Stimulated activated CD4-positive, alpha-beta T cell treated with anti-CD3 and anti-CD28 coated beads, Interleukin-12 subunit alpha, Interleukin-12 subunit beta, amount 100 ng/mL, for 48 hours (primary cell): ENCODE data around the gene INTS1.

Source experiments
- DNase-seq, 3 donors: peaks; one replicate each; pipeline ENCODE4 v3.0.0-alpha.2; 2020; ENCODE audit warnings: low read depth in 2 of 3, low spot score in 1 of 3

INTS1 gene

DNA sequence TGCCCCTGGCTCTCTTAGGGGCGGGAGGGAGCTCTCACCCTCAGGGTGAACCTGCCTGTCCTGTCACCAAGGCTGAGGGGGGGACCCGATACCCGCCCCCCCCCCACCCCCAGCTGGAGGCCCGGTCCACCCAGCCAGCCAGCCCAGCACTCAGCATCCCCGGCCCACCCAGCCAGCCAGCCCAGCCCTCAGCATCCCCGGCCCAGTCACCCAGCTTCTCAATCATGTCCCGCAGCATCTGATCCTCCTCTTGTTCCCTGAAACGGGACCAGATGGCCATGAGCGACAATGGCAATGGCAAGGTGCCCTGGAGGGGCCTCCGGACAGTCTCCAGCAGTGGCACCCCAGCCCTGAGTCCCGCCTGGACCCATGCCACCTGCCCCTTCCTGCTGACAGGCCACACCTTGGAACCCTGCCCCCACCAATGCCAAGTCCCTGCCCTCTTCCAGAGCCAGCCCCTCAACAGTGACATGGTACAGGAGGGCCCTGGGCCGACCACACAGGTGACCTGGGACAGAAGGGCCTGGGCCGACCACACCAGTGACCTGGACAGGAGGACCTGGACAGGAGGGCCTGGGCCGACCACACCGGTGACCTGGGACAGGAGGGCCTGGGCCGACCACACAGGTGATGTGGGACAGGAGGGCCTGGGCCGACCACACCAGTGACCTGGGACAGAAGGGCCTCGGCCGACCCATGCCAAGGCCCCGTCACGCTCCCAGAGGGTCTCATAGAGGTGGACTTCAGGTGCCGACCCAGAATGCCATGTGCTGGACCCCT lies 69.1 kb downstream of the INTS1 start:
- no peak for DNase-seq

- no peak for DNase-seq
These were observed 69.9 kb downstream of the INTS1 start for GRCh38 chr7:1434165-1434718.

- no peak for DNase-seq
These were observed 70.9 kb downstream of the INTS1 start for GRCh38 chr7:1433128-1433920.

DNA sequence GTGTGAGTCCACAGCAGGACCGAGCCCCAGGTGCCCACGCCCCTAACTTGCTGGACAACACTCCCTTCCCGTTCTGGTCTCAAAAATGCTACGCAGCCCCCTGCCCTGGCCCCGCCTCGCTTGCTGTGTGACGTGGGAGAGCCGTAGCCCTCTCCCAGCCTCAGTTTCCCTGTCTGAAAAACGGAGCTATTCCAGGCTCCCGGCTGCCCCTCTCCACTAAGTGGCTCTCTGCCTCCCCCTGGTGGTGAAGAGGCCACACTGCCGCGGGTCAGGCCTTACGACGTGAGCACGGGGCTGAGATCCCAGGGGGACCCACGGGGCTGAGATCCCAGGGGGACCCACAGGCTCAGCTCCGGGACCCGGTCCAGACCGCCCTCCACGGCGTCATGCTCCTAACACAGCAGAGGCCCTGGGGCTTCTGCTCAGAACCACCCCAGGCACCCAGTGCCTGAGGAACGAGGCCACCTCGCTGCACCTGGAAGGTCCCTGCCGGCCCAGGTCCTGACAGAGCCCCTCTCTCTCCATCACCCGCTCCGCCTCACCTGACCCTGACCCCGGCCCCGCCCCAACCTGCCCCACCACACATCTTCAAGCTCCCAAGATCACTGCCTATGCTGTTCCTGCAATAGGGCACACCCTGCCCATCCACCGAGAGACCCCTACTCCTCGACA lies 71.6 kb downstream of the INTS1 start:
- DNase-seq: peak; percentile 58 to 91 (median 78)

DNA sequence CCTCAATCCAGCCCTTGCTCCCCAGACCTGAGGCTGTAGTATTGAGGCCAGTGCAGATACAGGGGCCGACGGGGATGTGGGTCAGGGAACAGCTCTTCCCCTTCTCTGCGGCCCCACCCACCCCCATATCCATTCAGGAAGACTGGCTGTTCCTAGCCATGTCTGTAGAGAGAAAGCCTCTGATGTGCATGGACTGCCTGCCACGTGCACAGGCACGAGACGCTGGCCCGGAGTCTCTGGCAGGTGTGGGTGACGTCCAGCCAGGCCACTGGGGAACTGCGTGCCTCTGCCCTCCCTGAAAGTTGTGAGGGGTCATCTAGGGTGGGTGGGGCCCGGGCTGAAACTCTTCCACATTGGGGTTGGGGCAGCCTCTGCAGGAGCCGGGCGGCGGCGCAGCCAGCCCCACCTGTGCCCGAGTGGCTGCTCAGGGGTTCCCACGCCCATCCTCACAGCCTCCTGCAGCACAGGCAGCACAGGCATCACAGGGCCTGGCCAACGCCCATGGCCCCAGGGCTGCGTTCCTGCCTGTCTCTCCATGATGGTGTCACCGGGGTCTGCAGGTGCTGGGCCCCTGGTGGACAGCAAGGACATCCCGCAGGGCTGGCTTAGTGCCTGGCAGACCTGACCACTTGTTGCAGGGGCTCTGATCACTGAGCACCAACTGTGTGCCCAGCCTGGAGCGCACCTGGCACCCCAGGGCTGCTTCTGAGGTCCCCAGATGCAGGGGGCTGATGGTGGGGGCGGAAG lies 72.4 kb downstream of the INTS1 start:
- DNase-seq: no peak

DNA sequence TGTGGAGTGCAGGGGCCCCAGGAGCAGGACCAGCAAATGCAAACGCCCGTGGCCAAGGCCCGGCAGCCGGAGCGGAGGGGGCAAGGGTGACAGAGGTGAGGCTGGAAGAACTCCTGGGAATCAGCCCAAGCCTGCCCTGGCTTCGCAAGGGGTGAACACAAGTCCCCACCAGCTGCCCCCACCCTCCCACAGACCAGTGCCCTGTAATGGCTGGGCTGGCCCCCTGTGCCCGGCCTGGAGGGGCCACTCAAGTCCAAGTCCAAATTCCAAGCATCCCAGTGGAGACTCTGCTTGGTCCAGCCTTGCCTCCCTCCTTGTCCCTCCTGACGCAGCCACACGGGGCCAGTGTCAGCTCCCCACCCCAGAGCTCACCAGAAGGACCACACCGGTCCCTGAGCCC lies 73.0 kb downstream of the INTS1 start:
- no peak for DNase-seq

GRCh38 chr7:1430056-1430845 lies 73.9 kb downstream of the INTS1 start:
- no peak for DNase-seq

GRCh38 chr7:1428941-1429501 lies 75.2 kb downstream of the INTS1 start:
- no peak for DNase-seq

DNA sequence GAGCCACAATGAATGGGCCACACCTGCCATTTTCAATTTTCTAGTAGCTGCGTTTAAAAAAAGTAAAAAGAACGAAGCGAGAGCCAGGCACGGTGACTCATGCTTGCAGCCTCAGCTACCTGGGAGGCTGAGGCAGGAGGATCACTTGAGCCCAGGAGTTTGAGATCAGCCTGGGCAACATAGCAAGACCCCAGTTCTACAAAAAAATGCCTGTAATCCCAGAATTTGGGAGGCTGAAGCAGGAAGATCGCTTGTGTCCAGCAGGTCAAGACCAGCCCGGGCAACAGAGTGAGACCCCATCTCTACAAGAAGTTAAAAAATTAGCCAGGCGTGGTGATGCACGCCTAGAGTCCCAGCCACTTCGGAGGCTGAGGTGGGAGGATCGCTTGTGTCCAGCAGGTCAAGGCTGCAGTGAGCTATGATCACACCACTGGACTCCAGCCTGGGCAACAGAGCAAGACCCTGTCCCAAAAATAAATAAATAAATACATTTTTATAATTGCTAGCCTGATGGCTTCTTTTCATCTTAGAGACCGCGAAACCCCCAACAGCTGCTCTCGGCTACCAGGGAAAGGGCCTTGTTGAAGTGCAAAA lies 77.0 kb downstream of the INTS1 start:
- DNase-seq: no peak

DNA sequence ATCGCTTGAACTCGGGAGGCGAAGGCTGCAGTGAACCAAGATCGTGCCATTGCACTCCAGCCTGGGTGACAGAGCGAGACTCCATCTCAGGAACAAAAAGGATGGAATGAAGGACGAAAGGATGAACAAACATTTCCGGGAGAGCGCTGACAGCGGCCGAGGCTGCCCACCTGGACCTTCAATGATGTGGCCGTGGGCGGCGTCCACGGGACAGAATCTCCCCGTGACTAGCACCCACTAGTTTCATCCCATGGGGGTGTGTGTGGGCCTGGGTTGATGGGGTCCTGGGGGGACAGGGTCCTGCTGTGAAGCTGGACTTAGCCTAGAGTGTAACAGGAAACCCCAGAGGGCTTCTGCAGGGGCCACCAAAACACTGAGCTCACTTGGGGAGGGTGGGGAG lies 77.7 kb downstream of the INTS1 start:
- no peak for DNase-seq

GRCh38 chr7:1425292-1426136 lies 78.7 kb downstream of the INTS1 start:
- DNase-seq: no peak

DNA sequence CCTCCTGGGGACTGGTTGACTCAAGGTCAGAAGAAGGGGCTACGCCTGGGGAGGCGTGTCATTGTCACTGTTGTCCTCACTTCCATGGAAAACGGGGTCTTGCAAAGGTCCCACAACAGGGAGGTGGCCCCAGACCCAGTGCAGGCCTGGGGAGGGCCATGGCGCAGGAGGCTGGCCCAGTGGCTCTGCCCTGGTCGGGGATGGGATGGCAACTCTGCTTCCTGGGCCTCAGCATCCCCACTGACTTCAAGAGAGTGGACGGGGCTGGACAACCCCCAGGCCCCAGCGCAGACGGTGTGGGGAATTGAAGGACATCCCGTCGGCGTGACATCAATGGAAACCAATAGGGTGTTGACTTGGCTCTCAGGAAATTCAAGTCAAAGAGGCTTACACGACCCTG lies 80.1 kb downstream of the INTS1 start:
- no peak for DNase-seq

DNA sequence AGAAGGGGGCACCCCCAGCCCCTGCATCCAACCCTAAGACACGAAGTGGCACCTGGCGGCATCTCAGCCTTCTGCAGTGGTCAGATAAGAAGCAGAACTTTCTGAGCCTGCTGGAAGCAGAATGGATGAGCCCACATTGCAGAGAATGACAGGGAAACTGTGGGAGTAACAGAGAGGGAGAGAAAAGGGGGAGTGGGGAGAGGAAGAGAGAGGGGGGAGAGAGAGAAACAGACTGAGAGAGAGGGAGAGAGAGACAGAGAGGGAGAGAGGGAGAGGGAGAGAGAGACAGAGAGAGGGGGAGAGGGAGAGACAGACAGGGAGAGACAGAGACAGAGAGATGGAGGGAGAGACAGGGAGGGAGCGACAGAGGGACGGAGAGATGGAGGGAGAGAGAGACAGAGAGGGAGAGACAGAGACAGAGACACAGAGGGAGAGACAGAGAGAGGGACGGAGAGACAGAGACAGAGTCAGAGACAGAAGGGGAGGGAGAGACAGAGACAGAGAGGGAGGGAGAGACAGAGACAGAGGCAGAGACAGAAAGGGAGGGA lies 80.9 kb downstream of the INTS1 start:
- DNase-seq: no peak

DNA sequence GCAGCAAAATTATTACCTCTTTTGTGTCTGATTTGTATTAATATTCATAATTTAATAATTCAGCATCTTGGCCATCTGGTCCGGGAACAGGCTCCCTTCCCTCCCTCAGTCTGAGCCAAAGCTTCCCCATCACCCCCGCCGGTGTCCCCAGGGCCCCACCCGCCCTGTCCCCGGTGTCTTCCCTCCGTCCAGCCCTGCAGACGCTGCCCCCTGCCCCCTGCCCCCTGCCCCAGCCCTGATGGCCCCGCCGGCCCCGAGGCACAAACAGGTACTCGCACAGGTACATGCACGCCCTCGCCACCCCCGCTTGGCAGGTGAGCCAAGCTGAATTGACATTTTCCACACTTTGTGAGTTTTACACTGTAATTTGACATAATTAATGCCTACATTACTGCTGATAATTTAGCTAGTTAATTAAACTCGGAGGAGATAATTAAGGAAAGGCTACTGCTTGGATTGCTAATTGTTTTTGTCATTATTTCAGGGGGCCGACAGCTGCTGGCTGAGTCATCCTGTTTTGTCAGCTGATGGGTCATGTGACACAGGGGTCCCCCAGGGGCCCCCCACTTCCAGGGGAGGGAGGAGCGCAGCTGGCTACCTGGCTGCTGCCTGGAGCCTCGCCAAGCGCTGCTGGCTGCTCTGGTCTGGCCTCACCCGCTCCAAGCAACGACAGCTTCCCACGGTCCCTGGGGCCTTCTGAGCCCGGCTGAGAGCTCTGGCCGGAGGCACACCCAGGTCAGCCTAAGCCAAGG lies 81.5 kb downstream of the INTS1 start:
- DNase-seq: no peak

DNA sequence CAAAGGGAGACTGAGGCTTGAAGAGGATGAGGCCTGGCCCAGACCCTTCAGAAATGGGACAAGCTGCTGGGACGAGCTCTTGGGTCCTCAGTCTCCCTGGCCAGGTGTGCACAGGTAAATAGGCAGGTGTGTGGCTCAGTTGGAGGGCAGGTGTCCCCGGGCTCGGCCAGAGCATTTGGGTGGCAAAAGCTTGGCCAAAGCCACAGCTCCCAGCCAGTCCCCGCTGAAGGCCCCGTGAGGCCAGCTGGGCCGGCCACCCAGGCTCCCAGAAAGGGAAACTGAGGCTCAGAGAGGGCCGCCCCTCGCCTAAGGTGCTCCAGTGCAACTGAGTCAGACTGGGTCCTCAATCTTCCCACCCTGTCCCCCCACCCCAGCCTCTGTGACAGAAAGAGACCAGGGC lies 82.2 kb downstream of the INTS1 start:
- no peak for DNase-seq

GRCh38 chr7:1421020-1421790 lies 83.0 kb downstream of the INTS1 start:
- no peak for DNase-seq
